Chondrocyte (in vitro differentiated cells): ENCODE data around the gene FAM222A. TPM values are rescaled to one million over a fixed set of nuclear protein-coding genes. Genes with fewer than 3 reads are reported as not detected.

Experiments
- DNase-seq: peaks from one replicate; pipeline ENCODE4 v3.0.0; 2021; ENCODE audit warnings: mixed read lengths, low spot score
- H3K27ac Mint-ChIP-seq: one replicate; pipeline ENCODE4 v1.8.0; 2021; ENCODE audit warnings: mild to moderate bottlenecking, moderate library complexity, mixed read lengths; ENCODE audit not compliant: unreplicated experiment
- H3K27me3 Mint-ChIP-seq: 2 replicates; pipeline ENCODE4 v1.8.0; 2021; ENCODE audit warnings: low read depth, mixed read lengths
- H3K36me3 Mint-ChIP-seq: 2 replicates; pipeline ENCODE4 v1.8.0; 2021; ENCODE audit warnings: low read depth, mixed read lengths
- H3K4me1 Mint-ChIP-seq: 2 replicates; pipeline ENCODE4 v1.8.0; 2021; ENCODE audit warnings: low read depth, mild to moderate bottlenecking, mixed read lengths
- H3K4me3 Mint-ChIP-seq: one replicate; pipeline ENCODE4 v1.8.0; 2021; ENCODE audit warnings: mild to moderate bottlenecking, moderate library complexity, mixed read lengths; ENCODE audit not compliant: unreplicated experiment
- H3K9me3 Mint-ChIP-seq: 2 replicates; pipeline ENCODE4 v1.8.0; 2021; ENCODE audit warnings: low read depth, mixed read lengths
- CTCF ChIP-seq: fragments of 200-600 bp; sonication (generic); IDR thresholded peaks from 2 replicates; pipeline ENCODE4 v1.5.0; 2021; ENCODE audit warnings: antibody characterized with exemption, mild to moderate bottlenecking, moderate library complexity
- total RNA-seq: library from RNA; stranded (reverse); gene quantifications from 3 replicates; pipeline ENCODE4 v1.2.1, GENCODE V29; 2021

Gene FAM222A
- total RNA-seq, 1 donor from 2014 or later = 1.0 TPM

DNA sequence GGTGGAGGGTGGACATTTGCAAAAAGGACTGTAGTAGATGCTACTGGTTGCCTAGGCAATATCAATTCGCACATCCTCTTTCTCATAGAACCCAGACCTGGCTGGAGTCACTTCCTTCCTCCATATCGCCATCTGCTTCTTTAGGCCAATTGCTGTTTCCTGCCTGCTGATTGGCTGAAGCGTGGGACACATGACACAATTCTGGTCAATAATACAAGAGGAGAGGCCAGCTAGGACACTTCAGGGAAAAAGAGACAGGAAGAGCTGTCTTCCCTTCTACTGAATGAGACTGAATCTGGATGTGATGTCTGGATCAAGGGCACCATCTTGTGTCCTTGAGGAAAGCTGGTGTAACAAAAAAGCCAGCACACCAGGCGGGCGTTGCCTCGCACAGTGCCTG lies 65.8 kb downstream of the FAM222A start:
- peaks cover 4% of the 10 kb centered on the region for H3K9me3 Mint-ChIP-seq
- no peak overlapping the region for H3K27ac Mint-ChIP-seq
- no peak for TF ChIP-seq CTCF
- H3K4me1 Mint-ChIP-seq = no peaks in the 10 kb centered on the region
- H3K27me3 Mint-ChIP-seq = no peaks in the 10 kb centered on the region
- H3K36me3 Mint-ChIP-seq = peaks cover 2% of the 10 kb centered on the region
- no peak overlapping the region for H3K4me3 Mint-ChIP-seq
- DNase-seq = no peak

GRCh38 chr12:109781668-109782325 lies 68.2 kb downstream of the FAM222A start:
- Mint-ChIP-seq H3K27ac (no peak overlapping the region), H3K9me3 (peaks cover 4% of the 10 kb centered on the region), H3K4me3 (no peak overlapping the region), H3K4me1 (no peaks in the 10 kb centered on the region), H3K27me3 (no peaks in the 10 kb centered on the region), H3K36me3 (peaks cover 2% of the 10 kb centered on the region)
- no peak for TF ChIP-seq CTCF
- DNase-seq = no peak

GRCh38 chr12:109782326-109782703 lies 68.7 kb downstream of the FAM222A start:
- DNase-seq = no peak
- H3K36me3 Mint-ChIP-seq = peaks cover 2% of the 10 kb centered on the region
- H3K4me1 Mint-ChIP-seq = no peaks in the 10 kb centered on the region
- no peak overlapping the region for H3K27ac Mint-ChIP-seq
- TF ChIP-seq CTCF = no peak
- peaks cover 4% of the 10 kb centered on the region for H3K9me3 Mint-ChIP-seq
- H3K4me3 Mint-ChIP-seq = no peak overlapping the region
- H3K27me3 Mint-ChIP-seq = no peaks in the 10 kb centered on the region

GRCh38 chr12:109783135-109783964 lies 69.7 kb downstream of the FAM222A start:
- H3K27me3 Mint-ChIP-seq = no peaks in the 10 kb centered on the region
- no peak overlapping the region for H3K4me3 Mint-ChIP-seq
- H3K4me1 Mint-ChIP-seq = no peaks in the 10 kb centered on the region
- H3K9me3 Mint-ChIP-seq = peaks cover 4% of the 10 kb centered on the region
- no peak for DNase-seq
- no peak overlapping the region for H3K27ac Mint-ChIP-seq
- H3K36me3 Mint-ChIP-seq = peaks cover 2% of the 10 kb centered on the region
- no peak for TF ChIP-seq CTCF

DNA sequence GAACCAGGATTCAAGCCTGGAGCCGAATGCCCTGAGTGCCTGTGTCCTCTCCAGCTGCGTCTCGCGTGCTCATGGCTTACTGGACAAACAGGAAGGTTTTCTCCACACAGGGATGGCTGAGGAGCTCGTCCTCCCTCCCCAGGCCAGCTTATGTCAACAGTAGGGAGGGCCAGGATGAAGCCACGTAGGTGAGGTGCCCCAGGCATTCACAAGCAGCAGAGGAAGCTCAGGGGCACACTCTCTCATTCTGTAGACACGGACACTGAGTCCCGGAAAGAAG lies 70.3 kb downstream of the FAM222A start:
- Mint-ChIP-seq H3K36me3 (no peaks in the 10 kb centered on the region), H3K27me3 (no peaks in the 10 kb centered on the region), H3K4me1 (no peaks in the 10 kb centered on the region), H3K4me3 (no peak overlapping the region), H3K9me3 (peaks cover 4% of the 10 kb centered on the region), H3K27ac (no peak overlapping the region)
- TF ChIP-seq CTCF = no peak
- DNase-seq = no peak
